Measurements from ENCODE around the gene MEIOSIN. TPM values are rescaled to one million over a fixed set of nuclear protein-coding genes. Genes with fewer than 3 reads are reported as not detected.

The MEIOSIN gene
- total RNA-seq, 1 donor from 2014 or later, result not detected

DNA sequence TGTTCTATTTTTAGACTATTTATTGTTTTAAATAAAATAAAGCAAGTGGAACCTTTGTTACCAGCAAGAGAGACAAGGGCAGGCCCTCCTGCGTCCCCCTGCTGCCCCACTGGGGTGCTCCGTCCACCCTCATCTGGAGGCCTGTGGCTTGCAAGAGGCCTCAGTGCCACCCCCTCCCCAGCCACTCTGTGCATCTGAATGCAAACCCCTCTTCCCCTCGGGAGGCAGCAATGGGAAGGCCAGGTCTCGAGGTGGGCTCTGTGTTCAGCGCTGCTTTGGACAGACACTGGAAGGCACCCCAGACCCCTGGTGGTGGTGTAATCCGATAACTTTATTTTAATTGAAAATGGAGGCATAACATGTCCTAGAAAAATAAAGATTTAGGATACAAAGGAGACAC lies 31.2 kb downstream of the MEIOSIN start:
- DNase-seq (ENCODE audit: extremely low spot score, unreplicated experiment), result no peak
- Mint-ChIP-seq H3K27ac (ENCODE audit: unreplicated experiment) (peak overlapping the region; percentile 38), H3K36me3 (ENCODE audit: unreplicated experiment) (peaks cover 3% of the 10 kb centered on the region), H3K9me3 (ENCODE audit: unreplicated experiment) (no peaks in the 10 kb centered on the region), H3K4me1 (ENCODE audit: unreplicated experiment) (peaks cover 20% of the 10 kb centered on the region), H3K4me3 (ENCODE audit: unreplicated experiment) (no peak overlapping the region), H3K27me3 (ENCODE audit: unreplicated experiment) (no peaks in the 10 kb centered on the region)
- TF ChIP-seq, protein P1, sequence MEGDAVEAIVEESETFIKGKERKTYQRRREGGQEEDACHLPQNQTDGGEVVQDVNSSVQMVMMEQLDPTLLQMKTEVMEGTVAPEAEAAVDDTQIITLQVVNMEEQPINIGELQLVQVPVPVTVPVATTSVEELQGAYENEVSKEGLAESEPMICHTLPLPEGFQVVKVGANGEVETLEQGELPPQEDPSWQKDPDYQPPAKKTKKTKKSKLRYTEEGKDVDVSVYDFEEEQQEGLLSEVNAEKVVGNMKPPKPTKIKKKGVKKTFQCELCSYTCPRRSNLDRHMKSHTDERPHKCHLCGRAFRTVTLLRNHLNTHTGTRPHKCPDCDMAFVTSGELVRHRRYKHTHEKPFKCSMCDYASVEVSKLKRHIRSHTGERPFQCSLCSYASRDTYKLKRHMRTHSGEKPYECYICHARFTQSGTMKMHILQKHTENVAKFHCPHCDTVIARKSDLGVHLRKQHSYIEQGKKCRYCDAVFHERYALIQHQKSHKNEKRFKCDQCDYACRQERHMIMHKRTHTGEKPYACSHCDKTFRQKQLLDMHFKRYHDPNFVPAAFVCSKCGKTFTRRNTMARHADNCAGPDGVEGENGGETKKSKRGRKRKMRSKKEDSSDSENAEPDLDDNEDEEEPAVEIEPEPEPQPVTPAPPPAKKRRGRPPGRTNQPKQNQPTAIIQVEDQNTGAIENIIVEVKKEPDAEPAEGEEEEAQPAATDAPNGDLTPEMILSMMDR (IDR thresholded peaks at IDR 0.05), result no peak

DNA sequence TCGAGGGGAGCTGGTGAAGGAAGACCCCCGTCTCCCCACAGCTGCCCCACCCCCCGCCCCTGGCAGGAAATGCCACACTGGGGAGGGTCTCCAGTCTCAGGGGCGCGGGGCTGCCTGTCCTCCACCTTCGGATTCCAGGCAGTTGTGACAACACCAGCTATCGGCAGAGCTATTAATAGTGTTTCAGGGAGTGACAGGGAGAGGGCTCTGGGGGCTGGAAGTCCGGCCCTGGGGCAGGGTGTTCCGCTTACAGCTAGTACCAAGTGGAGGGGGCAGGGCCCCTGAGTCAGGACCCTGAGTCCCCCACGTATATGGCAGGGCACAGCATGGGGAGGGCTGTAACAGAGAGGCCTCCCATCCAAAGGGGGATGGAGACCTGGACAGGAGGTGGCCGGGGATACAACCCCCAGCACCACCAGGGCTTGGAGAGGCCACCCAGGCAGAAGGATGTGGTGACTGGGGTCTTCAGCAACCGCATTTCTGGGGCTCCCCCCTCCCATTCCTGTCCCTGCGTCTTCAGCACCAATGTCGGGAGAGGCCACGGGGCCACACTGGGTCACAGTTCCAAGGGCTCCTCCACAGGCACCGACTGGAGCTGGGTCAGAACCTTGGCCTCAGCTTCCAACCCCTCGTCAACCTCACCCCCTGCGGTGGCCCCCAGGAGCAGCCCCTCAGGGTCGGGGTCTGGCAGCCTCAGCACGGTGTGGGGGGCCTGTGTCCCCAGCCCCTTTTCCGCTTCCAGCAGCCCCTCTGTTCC lies 31.9 kb downstream of the MEIOSIN start:
- H3K4me3 Mint-ChIP-seq (ENCODE audit: unreplicated experiment), result peak overlapping the region; percentile 22
- peaks cover 3% of the 10 kb centered on the region for H3K36me3 Mint-ChIP-seq (ENCODE audit: unreplicated experiment)
- DNase-seq (ENCODE audit: extremely low spot score, unreplicated experiment), result no peak
- H3K27me3 Mint-ChIP-seq (ENCODE audit: unreplicated experiment), result no peaks in the 10 kb centered on the region
- peak overlapping the region; percentile 38 for H3K27ac Mint-ChIP-seq (ENCODE audit: unreplicated experiment)
- peaks cover 23% of the 10 kb centered on the region for H3K4me1 Mint-ChIP-seq (ENCODE audit: unreplicated experiment)
- TF ChIP-seq, protein P1 (IDR thresholded peaks at IDR 0.05), result no peak
- no peaks in the 10 kb centered on the region for H3K9me3 Mint-ChIP-seq (ENCODE audit: unreplicated experiment)

- Mint-ChIP-seq H3K9me3 (ENCODE audit: unreplicated experiment) (no peaks in the 10 kb centered on the region), H3K27me3 (ENCODE audit: unreplicated experiment) (no peaks in the 10 kb centered on the region), H3K36me3 (ENCODE audit: unreplicated experiment) (peaks cover 3% of the 10 kb centered on the region), H3K27ac (ENCODE audit: unreplicated experiment) (peak overlapping the region; percentile 34), H3K4me1 (ENCODE audit: unreplicated experiment) (peaks cover 25% of the 10 kb centered on the region), H3K4me3 (ENCODE audit: unreplicated experiment) (peak overlapping the region; percentile 38)
- no peak for DNase-seq (ENCODE audit: extremely low spot score, unreplicated experiment)
- TF ChIP-seq, protein P1 (IDR thresholded peaks at IDR 0.05), result no peak
These were observed 32.6 kb downstream of the MEIOSIN start for GRCh38 chr19:45765702-45766295.

DNA sequence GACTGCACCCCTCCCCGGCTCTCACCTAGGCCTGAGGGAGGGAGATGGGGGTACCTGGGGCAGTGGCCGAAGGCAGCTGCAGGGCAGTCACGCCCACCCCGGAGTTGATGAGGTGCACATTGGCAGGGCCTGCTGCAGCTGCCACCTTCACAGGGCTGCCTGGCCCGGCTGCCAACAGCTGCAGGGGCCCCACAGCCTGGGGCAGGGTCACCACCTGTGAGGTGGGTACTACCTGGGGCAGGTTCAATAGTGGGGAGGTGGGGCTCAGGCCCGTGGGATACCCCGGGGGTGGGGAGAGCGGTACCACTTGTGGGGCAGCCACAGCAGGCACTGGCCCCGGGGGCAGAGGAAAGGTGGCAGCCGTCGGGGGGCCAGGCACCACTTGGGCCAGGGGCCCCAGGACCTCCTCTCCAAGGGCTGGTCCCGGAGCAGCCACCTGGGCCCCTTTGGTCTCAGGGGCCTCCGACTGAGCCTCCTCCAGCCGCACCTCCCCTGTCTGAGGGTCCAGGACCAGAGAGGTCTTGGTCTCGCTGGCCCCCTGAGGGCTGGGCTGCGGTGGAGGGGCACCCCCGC lies 33.1 kb downstream of the MEIOSIN start:
- no peak for DNase-seq (ENCODE audit: extremely low spot score, unreplicated experiment)
- peak overlapping the region; percentile 85 for H3K4me3 Mint-ChIP-seq (ENCODE audit: unreplicated experiment)
- no peak overlapping the region for H3K27ac Mint-ChIP-seq (ENCODE audit: unreplicated experiment)
- peaks cover 7% of the 10 kb centered on the region for H3K36me3 Mint-ChIP-seq (ENCODE audit: unreplicated experiment)
- TF ChIP-seq, protein P1 (IDR thresholded peaks at IDR 0.05), result no peak
- peaks cover 29% of the 10 kb centered on the region for H3K4me1 Mint-ChIP-seq (ENCODE audit: unreplicated experiment)
- H3K9me3 Mint-ChIP-seq (ENCODE audit: unreplicated experiment), result no peaks in the 10 kb centered on the region
- no peaks in the 10 kb centered on the region for H3K27me3 Mint-ChIP-seq (ENCODE audit: unreplicated experiment)

DNA sequence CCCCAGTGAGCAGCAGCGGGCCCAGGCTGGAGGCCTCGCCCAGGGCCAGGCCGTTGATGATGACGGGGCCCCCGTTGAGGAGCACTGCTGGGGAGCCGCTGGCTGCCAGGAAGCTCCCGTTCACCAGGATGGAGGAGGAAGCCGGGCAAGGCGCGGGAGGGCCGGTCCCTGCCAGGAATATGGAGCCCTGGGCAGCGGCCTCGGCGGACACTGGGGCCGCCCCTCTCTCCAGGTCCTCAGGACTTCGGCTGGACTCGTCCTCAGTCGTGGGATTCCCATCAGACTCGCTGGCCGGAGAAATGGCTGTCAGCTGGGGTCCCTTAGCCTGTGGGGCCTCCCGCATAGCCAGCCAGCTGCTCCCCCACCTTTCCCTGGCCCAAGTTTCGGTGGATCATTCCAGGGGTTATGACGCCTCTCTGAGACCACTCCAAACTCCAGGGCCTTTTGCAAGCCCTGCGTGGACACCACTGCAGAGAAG lies 33.7 kb downstream of the MEIOSIN start:
- H3K4me3 Mint-ChIP-seq (ENCODE audit: unreplicated experiment), result peak overlapping the region; percentile 85
- TF ChIP-seq, protein P1 (IDR thresholded peaks at IDR 0.05), result no peak
- no peak for DNase-seq (ENCODE audit: extremely low spot score, unreplicated experiment)
- no peaks in the 10 kb centered on the region for H3K9me3 Mint-ChIP-seq (ENCODE audit: unreplicated experiment)
- H3K27ac Mint-ChIP-seq (ENCODE audit: unreplicated experiment), result peak overlapping the region; percentile 90
- peaks cover 7% of the 10 kb centered on the region for H3K36me3 Mint-ChIP-seq (ENCODE audit: unreplicated experiment)
- no peaks in the 10 kb centered on the region for H3K27me3 Mint-ChIP-seq (ENCODE audit: unreplicated experiment)
- peaks cover 29% of the 10 kb centered on the region for H3K4me1 Mint-ChIP-seq (ENCODE audit: unreplicated experiment)
